ENCODE results near the gene DNAI2.

DNAI2 gene

GRCh38 chr17:74332763-74333283 lies 58.8 kb downstream of the DNAI2 start:
- Histone ChIP-seq H3K4me2 (ENCODE audit: low read length) (no peak overlapping the region), H3K27ac (ENCODE audit: low read depth, low read length, poor library complexity, severe bottlenecking) (no peak overlapping the region), H3K27me3 (ENCODE audit: insufficient read depth, low read length) (no peaks in the 10 kb centered on the region), H3K4me3 (ENCODE audit: low read depth, low read length, poor library complexity, severe bottlenecking) (no peak overlapping the region), H2AFZ (ENCODE audit: low read length) (no peak overlapping the region), H3F3A (ENCODE audit: insufficient read depth, low read length) (no peaks in the 10 kb centered on the region), H4K20me1 (ENCODE audit: insufficient read depth, low read length) (no peaks in the 10 kb centered on the region), H3K79me2 (ENCODE audit: insufficient read depth, low read length) (no peaks in the 10 kb centered on the region), H3K4me1 (ENCODE audit: insufficient read depth, low read length, severe bottlenecking) (no peaks in the 10 kb centered on the region), H3K36me3 (ENCODE audit: insufficient read depth, low read length) (no peaks in the 10 kb centered on the region), H3K9me2 (ENCODE audit: low read depth, low read length) (no peaks in the 10 kb centered on the region), H3K9ac (ENCODE audit: low read length) (no peak overlapping the region), H3K9me3 (ENCODE audit: low read length) (no peaks in the 10 kb centered on the region)
- TF ChIP-seq, protein P1, sequence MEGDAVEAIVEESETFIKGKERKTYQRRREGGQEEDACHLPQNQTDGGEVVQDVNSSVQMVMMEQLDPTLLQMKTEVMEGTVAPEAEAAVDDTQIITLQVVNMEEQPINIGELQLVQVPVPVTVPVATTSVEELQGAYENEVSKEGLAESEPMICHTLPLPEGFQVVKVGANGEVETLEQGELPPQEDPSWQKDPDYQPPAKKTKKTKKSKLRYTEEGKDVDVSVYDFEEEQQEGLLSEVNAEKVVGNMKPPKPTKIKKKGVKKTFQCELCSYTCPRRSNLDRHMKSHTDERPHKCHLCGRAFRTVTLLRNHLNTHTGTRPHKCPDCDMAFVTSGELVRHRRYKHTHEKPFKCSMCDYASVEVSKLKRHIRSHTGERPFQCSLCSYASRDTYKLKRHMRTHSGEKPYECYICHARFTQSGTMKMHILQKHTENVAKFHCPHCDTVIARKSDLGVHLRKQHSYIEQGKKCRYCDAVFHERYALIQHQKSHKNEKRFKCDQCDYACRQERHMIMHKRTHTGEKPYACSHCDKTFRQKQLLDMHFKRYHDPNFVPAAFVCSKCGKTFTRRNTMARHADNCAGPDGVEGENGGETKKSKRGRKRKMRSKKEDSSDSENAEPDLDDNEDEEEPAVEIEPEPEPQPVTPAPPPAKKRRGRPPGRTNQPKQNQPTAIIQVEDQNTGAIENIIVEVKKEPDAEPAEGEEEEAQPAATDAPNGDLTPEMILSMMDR (IDR thresholded peaks at IDR 0.05; ENCODE audit: low read length), result no peak
- no peak for TF ChIP-seq EZH2 (IDR thresholded peaks at IDR 0.05; ENCODE audit: borderline replicate concordance, low read length)

GRCh38 chr17:74334393-74335039 lies 60.5 kb downstream of the DNAI2 start:
- Histone ChIP-seq H3K36me3 (ENCODE audit: insufficient read depth, low read length) (no peaks in the 10 kb centered on the region), H3K9me2 (ENCODE audit: low read depth, low read length) (no peaks in the 10 kb centered on the region), H3K27ac (ENCODE audit: low read depth, low read length, poor library complexity, severe bottlenecking) (no peak overlapping the region), H3K9me3 (ENCODE audit: low read length) (no peaks in the 10 kb centered on the region), H3K4me3 (ENCODE audit: low read depth, low read length, poor library complexity, severe bottlenecking) (no peak overlapping the region), H4K20me1 (ENCODE audit: insufficient read depth, low read length) (no peaks in the 10 kb centered on the region), H3K9ac (ENCODE audit: low read length) (no peak overlapping the region), H3K79me2 (ENCODE audit: insufficient read depth, low read length) (no peaks in the 10 kb centered on the region), H3K27me3 (ENCODE audit: insufficient read depth, low read length) (no peaks in the 10 kb centered on the region), H3F3A (ENCODE audit: insufficient read depth, low read length) (no peaks in the 10 kb centered on the region), H2AFZ (ENCODE audit: low read length) (no peak overlapping the region), H3K4me1 (ENCODE audit: insufficient read depth, low read length, severe bottlenecking) (no peaks in the 10 kb centered on the region), H3K4me2 (ENCODE audit: low read length) (no peak overlapping the region)
- TF ChIP-seq, protein P1 (IDR thresholded peaks at IDR 0.05; ENCODE audit: low read length), result no peak

- TF ChIP-seq, protein P1 (IDR thresholded peaks at IDR 0.05; ENCODE audit: low read length), result no peak
- TF ChIP-seq EZH2 (IDR thresholded peaks at IDR 0.05; ENCODE audit: borderline replicate concordance, low read length), result no peak
- H3K27me3 ChIP-seq (ENCODE audit: insufficient read depth, low read length), result no peaks in the 10 kb centered on the region
Measured at GRCh38 chr17:74335529-74336062, 61.6 kb downstream of the DNAI2 start.

More at GRCh38 chr17:74335529-74336062, 61.6 kb downstream of the DNAI2 start:
- no peaks in the 10 kb centered on the region for H3K36me3 ChIP-seq (ENCODE audit: insufficient read depth, low read length)
- no peak overlapping the region for H2AFZ ChIP-seq (ENCODE audit: low read length)
- no peaks in the 10 kb centered on the region for H3K9me3 ChIP-seq (ENCODE audit: low read length)
- no peaks in the 10 kb centered on the region for H4K20me1 ChIP-seq (ENCODE audit: insufficient read depth, low read length)
- H3K27ac ChIP-seq (ENCODE audit: low read depth, low read length, poor library complexity, severe bottlenecking), result no peak overlapping the region
- H3K4me1 ChIP-seq (ENCODE audit: insufficient read depth, low read length, severe bottlenecking), result no peaks in the 10 kb centered on the region
- H3K9me2 ChIP-seq (ENCODE audit: low read depth, low read length), result no peaks in the 10 kb centered on the region
- no peak overlapping the region for H3K9ac ChIP-seq (ENCODE audit: low read length)
- H3F3A ChIP-seq (ENCODE audit: insufficient read depth, low read length), result no peaks in the 10 kb centered on the region
- H3K4me2 ChIP-seq (ENCODE audit: low read length), result no peak overlapping the region
- H3K79me2 ChIP-seq (ENCODE audit: insufficient read depth, low read length), result no peaks in the 10 kb centered on the region
- H3K4me3 ChIP-seq (ENCODE audit: low read depth, low read length, poor library complexity, severe bottlenecking), result no peak overlapping the region
